Measurements from ENCODE around the gene TMEM219.
"Not testable (repeated sequence)": the region's sequence is repeated elsewhere in the genome, so short reads cannot be mapped to it uniquely, and the experiment has no call there.

TMEM219 gene

GRCh38 chr16:29951625-29952365 lies 10.1 kb upstream of the TMEM219 start:
- no peak for DNase-seq (ENCODE audit: low read depth in 2 of 2)

- no peak for DNase-seq (ENCODE audit: low read depth in 2 of 2)
Observed at GRCh38 chr16:29958756-29959155, 3.1 kb upstream of the TMEM219 start.

GRCh38 chr16:29959293-29959692 lies 2.6 kb upstream of the TMEM219 start:
- no peak for DNase-seq (ENCODE audit: low read depth in 2 of 2)

- not testable (repeated sequence) for DNase-seq (ENCODE audit: low read depth in 2 of 2)
Observed at GRCh38 chr16:29959821-29960220, 2.1 kb upstream of the TMEM219 start.

- DNase-seq (ENCODE audit: low read depth in 2 of 2): no peak
Observed at GRCh38 chr16:29961127-29961478, 776 bp upstream of the TMEM219 start.

GRCh38 chr16:29962344-29962994 lies 590 bp downstream of the TMEM219 start:
- DNase-seq (ENCODE audit: low read depth in 2 of 2): no peak

- no peak for DNase-seq (ENCODE audit: low read depth in 2 of 2)
Observed at GRCh38 chr16:29963021-29963743, 1.3 kb downstream of the TMEM219 start.

GRCh38 chr16:29968205-29968604 lies 6.3 kb downstream of the TMEM219 start:
- no peak for DNase-seq (ENCODE audit: low read depth in 2 of 2)

GRCh38 chr16:29971304-29971703 lies 9.4 kb downstream of the TMEM219 start:
- DNase-seq (ENCODE audit: low read depth in 2 of 2): no peak

- DNase-seq (ENCODE audit: low read depth in 2 of 2): no peak
Observed at GRCh38 chr16:29972500-29972899, 10.6 kb downstream of the TMEM219 start.

GRCh38 chr16:29972992-29973383 lies 11.1 kb downstream of the TMEM219 start:
- no peak for DNase-seq (ENCODE audit: low read depth in 2 of 2)

- peak; percentile 97 for DNase-seq (ENCODE audit: low read depth in 2 of 2)
Observed at GRCh38 chr16:29973384-29974246, 11.7 kb downstream of the TMEM219 start, which contains the start of gene TAOK2. Gene TAOK2 (plus strand): TSS chr16:29973868. CDS start chr16:29977773, 3,905 bp downstream.

- DNase-seq (ENCODE audit: low read depth in 2 of 2): no peak
Observed at GRCh38 chr16:29974291-29975133, 12.6 kb downstream of the TMEM219 start.

GRCh38 chr16:29975134-29975538 lies 13.3 kb downstream of the TMEM219 start:
- DNase-seq (ENCODE audit: low read depth in 2 of 2): no peak

- no peak for DNase-seq (ENCODE audit: low read depth in 2 of 2)
Observed at GRCh38 chr16:29975811-29976511, 14.1 kb downstream of the TMEM219 start.

- DNase-seq (ENCODE audit: low read depth in 2 of 2): no peak
Observed at GRCh38 chr16:29977063-29977825, 15.4 kb downstream of the TMEM219 start.

GRCh38 chr16:29978081-29978480 lies 16.2 kb downstream of the TMEM219 start:
- no peak for DNase-seq (ENCODE audit: low read depth in 2 of 2)

GRCh38 chr16:29978564-29979270 lies 16.8 kb downstream of the TMEM219 start:
- no peak for DNase-seq (ENCODE audit: low read depth in 2 of 2)
